GM21737 (cell line): Measurements from ENCODE around the gene CNTNAP2.
"Not testable (repeated sequence)": the region's sequence is repeated elsewhere in the genome, so short reads cannot be mapped to it uniquely, and the experiment has no call there.

Experiments used
- ATAC-seq: cut with Tn5 transposase; IDR thresholded peaks from one replicate; pipeline ENCODE4 v1.9.1; 2021; ENCODE audit warnings: mild to moderate bottlenecking, moderate library complexity; ENCODE audit not compliant: unreplicated experiment

Gene CNTNAP2

DNA sequence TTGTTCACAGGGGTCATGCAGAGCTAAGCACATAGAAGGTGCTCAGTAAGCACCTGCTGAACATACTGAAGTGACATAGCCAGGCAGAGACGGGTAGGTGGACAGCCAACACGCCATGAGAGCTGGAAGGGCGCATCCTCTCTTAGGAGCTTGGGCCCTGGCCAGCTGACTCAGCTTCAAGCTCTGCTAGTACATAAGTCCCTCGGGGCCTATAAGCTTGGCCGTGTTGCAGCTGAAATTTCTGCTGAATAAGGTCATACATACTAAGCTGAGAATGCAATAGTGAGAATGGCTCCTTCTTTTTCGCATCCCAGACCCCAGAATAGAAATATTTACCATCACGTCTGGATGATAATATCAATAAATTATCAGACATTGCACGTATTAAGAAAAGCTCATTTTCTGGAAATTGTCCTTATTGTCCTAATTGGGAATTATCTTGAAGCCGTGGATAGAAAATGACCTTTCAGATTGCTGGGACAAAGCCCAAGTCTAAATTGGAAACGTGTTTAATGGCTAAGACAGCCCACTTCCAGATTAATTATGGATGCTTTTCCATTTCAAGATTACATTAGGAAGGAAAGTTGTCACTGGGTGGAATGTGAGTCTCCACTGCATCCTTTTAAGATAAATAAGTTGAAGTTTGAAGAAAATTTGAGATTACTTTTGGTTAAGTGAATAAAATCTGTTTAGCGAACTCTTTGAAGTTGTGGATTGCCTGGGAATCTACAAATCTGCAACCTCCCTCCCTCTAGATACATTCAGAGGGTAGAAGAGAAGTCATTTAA lies 2186.9 kb downstream of the CNTNAP2 start:
- ATAC-seq, result no peak

DNA sequence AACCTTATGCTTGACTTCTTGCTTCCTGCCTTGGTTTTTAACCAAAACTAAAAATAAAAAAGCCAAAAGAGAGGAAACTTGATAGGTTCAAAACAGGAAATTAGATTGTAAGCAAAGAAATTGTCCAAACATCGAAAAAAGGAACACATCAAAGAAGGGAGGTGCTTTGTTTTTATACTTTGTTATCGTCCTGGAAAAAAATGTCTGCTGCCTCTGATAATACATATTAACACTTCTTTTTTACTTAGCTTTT lies 2187.4 kb downstream of the CNTNAP2 start:
- no peak for ATAC-seq

DNA sequence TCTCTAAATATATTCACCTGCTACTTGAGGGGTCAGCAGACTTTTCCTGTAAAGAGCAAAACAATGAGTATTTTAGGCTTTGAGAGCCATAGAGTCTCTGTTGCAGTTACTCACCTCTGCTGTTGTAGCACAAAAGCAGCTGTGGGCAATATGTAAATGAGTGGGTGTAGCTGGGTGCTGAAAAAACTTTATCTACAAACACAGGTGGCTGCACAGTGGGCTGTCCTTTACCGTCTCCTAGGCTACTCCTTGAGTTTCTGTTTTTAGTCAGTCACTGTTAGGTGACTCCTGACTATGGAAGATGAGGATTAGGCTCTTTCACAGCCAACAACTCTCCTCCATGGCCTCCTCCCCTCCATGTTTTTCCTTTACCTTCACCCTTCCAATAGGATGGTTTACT lies 2187.9 kb downstream of the CNTNAP2 start:
- ATAC-seq, result no peak

DNA sequence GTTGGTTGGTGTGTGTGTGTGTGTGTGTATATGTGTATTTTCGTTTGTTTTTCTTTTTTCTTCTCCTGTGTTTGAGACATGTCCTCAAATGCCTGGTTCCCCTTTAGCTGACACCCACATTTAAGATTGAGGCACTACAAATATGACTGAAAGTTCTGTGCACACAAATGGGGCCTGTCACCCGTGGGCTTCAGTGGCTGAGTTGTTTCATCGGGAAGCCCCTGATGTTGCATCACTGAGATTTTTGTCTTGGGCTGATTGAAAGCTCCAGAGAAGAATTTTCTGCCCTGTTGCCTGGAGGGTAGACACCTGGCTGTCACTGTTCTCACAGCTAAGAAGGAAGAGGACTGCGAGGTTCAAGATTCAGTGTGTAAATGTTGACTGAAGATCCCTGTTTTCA lies 2190.2 kb downstream of the CNTNAP2 start:
- no peak for ATAC-seq

DNA sequence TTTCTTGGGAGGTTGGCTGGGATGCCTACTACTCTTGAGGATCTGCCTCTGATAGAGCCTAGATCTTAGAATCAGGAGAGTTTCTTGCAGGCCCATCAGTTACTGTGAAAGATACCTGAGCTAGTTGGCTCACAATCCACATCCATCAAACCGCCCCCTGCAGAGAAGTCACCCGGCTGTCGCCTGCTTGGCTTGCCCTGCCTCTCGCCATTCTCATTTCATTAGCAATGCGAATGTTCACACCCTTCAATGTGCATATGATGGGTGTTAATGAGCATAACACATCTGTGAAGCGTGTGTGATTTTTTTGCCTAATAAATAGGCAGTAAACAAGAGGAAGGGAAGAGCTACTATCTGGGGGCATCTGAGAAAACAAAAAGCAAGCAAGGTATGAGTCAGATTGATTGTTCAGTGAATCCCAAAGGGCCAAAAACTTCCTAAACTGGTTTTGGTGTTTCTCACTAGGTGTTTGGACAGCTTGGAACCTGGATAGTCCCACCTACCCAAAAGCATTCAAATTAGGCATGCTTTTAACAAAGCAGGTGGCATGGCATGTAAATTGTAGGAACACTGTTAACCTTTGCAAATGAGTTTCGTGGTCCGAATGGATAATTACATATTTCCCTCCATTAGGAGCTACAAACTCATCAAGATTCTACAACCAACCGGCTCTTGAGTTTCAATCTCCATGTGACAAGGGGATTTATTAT lies 2201.7 kb downstream of the CNTNAP2 start:
- no peak for ATAC-seq

DNA sequence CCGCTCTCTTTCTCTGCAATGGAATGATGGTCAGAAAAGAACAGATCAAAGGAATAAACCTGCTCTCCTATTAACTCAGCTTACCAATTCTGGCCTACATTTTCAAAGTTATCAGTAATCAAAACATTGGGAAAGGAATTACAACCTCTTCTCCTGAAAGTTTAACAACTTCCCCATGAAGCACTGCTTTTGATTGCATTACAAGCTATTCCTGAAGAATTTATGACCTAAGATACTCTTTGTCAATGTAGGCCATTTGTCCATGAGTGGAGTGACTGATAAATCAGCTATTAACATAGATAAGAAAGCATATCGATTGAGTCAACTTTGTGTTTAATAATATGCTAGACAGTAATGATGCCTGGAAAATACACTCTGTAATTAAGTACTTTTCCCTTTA lies 2202.2 kb downstream of the CNTNAP2 start:
- ATAC-seq, result no peak

DNA sequence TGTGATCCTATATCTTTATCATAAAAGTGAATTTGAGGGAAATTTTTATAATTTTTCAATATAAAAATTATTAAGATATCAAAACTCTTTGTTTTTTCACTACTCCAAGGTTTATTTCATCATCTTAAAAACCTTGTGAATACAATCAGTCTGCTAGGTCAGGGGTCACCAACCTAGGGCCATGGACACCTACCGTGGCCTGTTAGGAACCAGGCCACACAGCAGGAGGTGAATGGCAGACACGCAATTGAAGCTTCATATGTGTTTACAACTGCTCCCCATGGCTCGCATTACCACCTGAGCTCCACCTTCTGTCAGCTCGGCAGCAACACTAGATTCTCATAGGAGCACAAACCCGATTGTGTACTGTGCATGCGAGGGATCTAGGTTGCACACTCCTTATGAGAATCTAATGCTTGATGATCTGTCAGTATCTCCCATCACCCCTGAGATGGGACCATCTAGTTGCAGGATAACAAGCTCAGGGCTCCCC lies 2202.8 kb downstream of the CNTNAP2 start:
- ATAC-seq, result no peak

DNA sequence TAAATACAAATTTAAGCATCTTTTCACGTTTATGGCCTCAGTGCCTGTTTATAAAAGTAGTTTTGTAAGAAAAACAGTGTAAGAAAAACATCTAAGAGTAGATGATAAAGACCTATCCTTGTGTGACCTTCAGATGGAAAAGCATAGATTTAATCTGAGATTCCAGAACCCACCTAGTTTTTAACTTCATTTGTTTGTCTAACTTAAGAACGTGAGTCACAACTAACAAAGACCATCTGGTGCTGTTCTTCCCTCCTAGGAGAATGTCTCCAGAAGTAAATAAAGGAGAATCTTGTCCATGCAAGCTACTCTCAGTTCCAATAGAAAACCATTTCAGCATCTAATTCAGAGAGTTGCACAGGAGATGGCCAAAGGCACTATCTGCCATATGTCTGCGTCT lies 2208.6 kb downstream of the CNTNAP2 start:
- no peak for ATAC-seq

DNA sequence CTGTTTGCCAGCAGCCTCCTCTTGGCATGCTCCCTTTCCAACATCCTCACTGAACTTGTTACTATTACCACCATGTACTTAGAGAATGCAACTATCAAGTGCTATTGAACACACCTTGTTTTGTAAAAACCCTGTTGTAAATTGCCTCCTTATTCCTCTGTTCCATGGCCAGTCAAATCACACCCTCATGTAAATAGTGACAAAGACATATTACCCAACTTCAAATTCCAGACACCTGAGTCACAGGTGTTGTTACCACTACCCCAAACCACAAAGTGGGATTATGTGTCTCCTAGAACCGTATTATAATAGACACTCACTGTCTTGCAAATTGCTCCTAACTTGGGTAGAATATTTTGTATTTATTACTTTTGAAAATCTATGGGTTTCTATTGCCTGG lies 2210.8 kb downstream of the CNTNAP2 start:
- ATAC-seq, result no peak

DNA sequence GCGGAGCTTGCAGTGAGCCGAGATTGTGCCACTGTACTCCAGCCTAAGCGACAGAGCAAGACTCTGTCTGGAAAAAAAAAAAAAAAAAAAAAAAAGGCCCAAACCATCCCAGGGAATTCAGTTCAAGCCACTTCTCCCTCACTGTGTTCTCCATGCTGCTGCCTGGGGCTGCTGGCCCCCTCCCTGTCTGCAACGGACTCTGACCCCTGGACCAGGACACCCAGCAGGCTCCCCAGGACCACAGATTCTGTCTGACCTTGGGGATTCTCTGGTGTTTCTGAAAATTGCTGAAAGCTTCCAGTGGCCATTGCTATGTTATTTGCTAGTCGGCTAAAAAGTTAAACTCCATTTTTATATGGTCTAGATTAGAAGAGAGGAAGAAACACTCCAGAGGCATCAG lies 2212.3 kb downstream of the CNTNAP2 start:
- no peak for ATAC-seq

DNA sequence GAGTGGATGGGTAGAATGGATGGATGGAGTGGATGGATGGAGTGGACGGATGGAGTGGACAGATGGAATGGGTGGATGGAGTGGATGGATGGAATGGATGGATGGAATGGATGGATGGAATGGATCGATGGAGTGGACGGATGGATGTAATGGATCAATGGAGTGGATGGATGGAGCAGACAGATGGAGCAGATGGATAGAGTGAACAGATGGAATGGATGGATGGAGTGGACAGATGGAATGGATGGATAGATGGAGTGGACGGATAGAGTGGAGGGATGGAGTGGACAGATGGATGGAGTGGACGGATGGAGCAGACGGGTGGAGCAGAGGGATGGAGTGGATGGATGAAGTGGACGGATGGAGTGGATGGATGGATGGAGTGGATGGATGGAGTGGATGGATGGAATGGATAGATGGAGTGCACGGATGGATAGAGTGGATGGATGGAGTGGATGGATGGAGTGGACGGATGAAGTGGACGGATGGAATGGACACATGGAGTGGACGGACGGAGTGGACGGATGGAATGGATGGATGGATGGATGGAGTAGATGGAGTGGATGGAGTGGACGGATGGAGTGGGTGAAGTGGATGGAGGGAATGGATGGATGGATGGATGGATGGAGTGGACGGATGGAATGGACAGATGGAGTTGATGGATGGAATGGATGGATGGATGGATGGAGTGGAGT lies 2213.7 kb downstream of the CNTNAP2 start:
- ATAC-seq, result no peak

DNA sequence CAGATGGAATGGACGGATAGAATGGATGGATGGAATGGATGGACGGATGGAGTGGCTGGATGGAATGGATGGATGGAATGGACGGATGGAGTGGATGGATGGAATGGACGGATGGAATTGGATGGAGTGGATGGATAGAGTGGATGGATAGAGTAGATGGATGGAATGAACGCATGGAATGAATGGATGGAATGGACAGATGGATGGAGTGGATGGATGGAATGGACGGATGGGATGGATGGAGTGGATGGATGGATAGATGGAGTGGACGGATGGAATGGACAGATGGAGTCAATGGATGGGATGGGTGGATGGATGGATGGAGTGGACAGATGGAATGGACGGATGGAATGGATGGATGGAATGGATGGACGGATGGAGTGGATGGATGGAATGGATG lies 2214.2 kb downstream of the CNTNAP2 start:
- ATAC-seq, result no peak

DNA sequence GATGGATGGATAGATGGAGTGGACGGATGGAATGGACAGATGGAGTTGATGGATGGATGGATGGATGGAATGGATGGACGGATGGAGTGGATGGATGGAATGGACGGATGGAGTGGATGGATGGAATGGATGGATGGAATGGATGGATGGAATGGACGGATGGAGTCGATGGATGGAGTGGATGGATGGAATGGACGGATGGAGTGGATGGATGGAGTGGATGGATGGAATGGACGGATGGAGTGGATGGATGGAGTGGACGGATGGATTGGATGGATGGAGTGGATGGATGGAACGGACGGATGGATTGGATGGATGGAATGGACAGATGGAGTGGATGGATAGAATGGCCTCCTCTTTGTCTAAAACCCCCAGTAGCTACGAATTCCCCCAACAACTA lies 2214.9 kb downstream of the CNTNAP2 start:
- ATAC-seq, result not testable (repeated sequence)

DNA sequence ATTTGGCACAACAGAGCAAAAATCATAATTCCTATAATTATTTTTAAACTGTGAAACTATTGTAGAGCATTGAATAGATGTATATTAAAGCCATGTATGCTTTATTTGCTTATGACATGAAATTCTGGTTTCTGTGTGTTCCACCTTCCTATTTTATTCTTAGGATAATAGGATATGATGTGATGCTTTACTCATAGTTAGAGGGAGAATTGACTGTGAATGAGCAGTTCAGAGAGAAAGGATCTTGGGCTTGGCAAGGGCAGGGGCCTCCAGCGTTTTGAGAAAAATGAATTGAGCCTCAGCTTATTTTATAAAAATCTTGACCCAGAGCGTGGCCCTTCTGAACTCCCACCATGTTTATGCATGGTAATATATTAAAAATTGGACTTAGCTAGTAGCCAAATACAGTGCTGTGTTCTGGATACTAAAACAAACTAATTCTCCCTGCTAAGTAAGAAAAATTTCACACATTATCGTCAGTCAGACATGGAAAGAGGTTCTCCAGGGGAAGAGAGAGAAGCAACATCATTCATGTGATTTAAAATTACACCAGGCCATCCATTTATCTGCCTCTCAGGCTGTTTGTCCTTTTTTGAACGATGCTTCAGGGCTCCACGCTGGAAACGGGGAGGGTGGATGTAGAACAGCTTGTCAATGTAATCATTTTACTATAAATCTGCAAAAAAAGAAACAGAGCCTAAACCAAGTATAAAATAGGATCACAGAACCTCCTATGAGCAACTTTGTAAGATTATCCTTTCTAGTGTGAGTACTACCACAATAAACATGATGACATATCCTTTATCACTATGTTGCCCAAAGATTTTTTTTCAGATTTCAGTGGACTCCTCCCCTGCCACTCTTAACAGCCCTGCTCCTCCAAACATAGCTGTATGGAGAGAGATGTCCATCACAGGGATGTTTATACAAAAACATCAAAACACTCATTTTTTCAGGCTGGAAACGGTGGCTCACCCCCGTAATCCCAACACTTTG lies 2215.9 kb downstream of the CNTNAP2 start:
- ATAC-seq, result no peak

DNA sequence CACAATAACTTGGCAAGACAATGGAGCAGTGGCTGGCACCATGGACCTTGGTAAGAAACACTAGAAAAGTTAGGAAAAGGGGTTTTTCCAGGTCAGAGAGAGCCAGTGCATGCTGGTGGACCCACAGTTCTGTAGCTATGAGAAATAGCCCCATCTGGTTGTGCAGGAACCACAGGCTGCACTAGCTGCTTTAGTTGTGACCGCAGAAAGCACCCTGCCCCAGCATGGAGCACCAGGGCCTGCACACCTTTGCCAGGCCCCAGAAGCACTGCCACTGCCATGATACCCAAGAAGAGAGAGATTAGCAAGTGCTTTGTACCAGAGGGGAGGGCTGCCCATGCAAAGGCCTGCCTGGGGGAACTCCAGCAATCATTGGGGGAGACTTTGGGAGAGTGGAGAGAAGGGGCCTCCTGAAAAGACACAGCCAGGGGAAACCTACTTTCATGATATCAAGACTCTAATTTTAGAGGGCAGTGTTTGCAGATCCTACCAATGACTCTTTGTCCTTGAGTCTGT lies 2217.9 kb downstream of the CNTNAP2 start:
- ATAC-seq, result no peak

DNA sequence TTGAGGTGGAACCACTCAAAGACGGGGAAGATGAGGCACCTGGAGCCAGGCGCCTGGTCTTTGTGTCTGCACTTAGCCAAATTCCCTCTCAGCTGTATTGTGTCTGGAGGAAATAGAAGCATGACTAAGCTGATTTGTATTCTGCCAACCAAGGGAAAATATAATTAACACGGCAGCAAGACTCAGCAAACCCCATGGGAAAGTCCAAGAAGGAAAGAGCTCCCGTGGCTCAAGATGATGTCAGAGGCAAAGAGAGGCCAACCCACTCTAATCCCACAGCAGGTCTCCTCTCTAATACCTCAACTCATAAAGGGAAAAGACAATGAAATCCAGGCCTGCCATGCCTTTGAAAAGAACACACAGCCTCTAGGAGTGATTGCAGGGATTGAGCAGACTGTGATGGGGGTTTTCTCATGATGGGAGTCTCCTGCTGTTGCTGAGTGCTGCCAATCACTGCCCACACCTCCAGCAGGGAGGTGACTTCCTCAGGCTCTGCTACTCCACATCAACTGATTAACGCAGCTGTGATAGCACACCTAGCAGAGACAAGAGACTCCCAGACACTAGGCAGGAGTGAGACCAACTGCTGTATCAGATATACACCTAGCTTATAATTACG lies 2218.5 kb downstream of the CNTNAP2 start:
- no peak for ATAC-seq

DNA sequence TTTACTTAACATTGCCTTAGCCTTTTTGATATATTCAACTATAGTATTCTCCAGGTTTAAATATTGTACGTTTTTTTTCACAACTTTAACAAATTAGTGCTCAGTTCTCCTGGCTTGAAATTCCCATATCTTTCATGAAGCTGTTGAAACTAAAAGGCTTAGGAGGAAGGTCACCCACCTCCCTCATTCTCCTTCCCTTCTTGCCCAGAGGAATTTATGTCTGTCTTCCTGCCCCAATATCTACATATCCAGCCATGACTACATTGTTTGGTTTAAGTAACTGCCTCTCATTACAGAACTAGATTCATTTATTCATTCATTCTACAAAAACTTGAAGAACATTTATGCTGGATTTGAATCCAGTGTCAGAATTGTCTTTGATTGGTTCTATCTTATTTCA lies 2219.2 kb downstream of the CNTNAP2 start:
- no peak for ATAC-seq

DNA sequence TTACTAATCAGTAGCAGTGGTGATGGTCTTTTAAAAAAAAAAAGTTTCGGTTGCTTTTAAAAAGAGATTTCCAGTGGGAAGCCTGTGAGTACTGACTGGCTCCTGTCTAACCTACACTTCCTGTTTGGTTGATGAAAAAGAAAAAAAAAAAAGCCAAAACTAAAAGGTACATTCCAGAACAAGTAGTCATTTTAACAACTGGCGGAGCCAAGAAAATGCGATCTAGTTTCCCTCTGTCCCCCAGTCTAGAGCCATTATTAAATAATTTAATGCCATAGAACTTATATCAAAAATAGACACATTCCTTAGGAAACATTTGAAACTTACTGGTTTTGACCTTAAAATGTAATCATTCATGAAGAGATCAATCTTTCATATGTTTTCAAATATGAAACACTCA lies 2219.8 kb downstream of the CNTNAP2 start:
- ATAC-seq, result no peak

DNA sequence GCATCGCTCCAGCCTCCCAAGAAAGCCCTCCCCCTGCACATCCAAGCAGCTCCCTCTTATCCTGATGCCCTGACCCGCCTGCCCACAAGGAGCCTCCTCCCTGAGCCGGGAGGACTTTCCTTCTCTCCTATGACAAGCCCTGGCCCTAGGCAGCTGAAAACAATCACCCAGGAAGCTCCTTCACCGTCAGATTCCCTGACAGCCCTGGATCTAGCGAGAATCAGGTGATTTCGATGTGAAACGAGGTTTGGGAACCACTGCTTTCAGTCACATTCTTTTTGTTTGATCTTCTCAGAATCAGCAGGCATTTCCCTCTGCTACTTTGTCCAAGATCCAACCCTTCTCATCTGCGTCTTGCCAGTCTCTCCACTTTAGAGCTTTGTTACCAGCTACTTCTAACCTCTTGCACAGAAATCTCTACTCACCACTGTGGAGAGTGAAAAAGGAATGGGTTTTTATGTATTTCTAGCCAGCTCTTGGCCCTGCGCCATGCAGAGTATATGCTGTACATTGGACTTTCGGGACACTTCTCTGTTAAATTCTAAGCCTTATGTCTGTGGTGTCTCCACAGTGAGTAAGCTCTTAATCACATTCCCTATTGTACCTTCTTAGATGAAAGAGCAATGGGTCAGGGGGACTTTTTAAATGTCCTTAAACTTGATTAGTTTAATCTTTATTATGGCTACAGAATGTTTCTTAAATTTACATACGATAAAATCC lies 2220.8 kb downstream of the CNTNAP2 start:
- ATAC-seq, result no peak
